Endothelial cell of umbilical vein (primary cell): ENCODE data around the gene TNRC6A. TPM values are rescaled to one million over a fixed set of nuclear protein-coding genes. Genes with fewer than 3 reads are reported as not detected.

Experiments
- BruUV-seq: library from RNA; stranded (reverse); fragments of 400-500 nt; replicated peaks from 2 replicates; lab custom pipeline; 2021; lab: Mats Ljungman, UMichigan
- CTCF ChIA-PET: fragments of 300-600, 350-600 bp; sonication (Branson Sonifier 250); formaldehyde crosslinking; loops from one replicate; lab custom pipeline; 2021; ENCODE audit warnings: antibody characterized with exemption, inconsistent platforms; lab: Charles Lee
- POLR2A ChIA-PET: fragments of 300-600, 350-600 bp; sonication (Branson Sonifier 250); formaldehyde crosslinking; loops from one replicate; lab custom pipeline; 2021; ENCODE audit warnings: antibody characterized with exemption, inconsistent platforms; lab: Charles Lee
- DNase-seq: peaks from one replicate; pipeline ENCODE4 v3.0.0-alpha.2; 2011; ENCODE audit warnings: low read depth, low spot score
- FAIRE-seq: peaks from 2 replicates; lab custom pipeline; 2011; peaks lifted over from hg19 to GRCh38; lab: Jason Lieb, UNC
- H2AFZ ChIP-seq: 2 replicates; pipeline ENCODE4 v1.6.0; 2012; ENCODE audit warnings: low read depth, low read length, control low read depth, inconsistent platforms
- H3K27ac ChIP-seq: 2 replicates; pipeline ENCODE4 v1.5.1; 2011; ENCODE audit warnings: low read depth, mild to moderate bottlenecking, control low read depth, low read length, moderate library complexity; ENCODE audit not compliant: insufficient read depth
- H3K27me3 ChIP-seq, 2 experiments: 2 replicates each; pipeline versions ENCODE4 v1.6.0 to v1.6.1; 2011; ENCODE audit warnings: low read length in 2 of 2, mixed read lengths in 1 of 2; ENCODE audit not compliant: control insufficient read depth in 2 of 2, insufficient read depth in 2 of 2
- H3K36me3 ChIP-seq, 2 experiments: 2 replicates in 1 of 2; 3 replicates in 1 of 2; pipeline ENCODE4 v1.5.1; 2011; ENCODE audit warnings: low read length in 2 of 2, mild to moderate bottlenecking in 1 of 2, moderate library complexity in 1 of 2; ENCODE audit not compliant: control insufficient read depth in 2 of 2, insufficient read depth in 2 of 2; ENCODE audit errors: extremely low read depth in 1 of 2
- H3K4me1 ChIP-seq: 3 replicates; pipeline ENCODE4 v1.5.1; 2011; ENCODE audit warnings: mild to moderate bottlenecking, low read length; ENCODE audit not compliant: control insufficient read depth, insufficient read depth; ENCODE audit errors: extremely low read depth
- H3K4me2 ChIP-seq: 2 replicates; pipeline ENCODE4 v1.6.1; 2011; ENCODE audit warnings: low read length, control low read depth, mixed read lengths; ENCODE audit not compliant: insufficient read depth
- H3K4me3 ChIP-seq, 3 experiments: fragments of 200-600 bp in 1 of 3; sonication (generic), shearing (Covaris generic) in 1 of 3; replicated peaks in 1 of 3; 2 replicates each; pipeline ENCODE4 v1.5.1; 2011 to 2016; ENCODE audit warnings: control low read depth in 3 of 3, low read length in 3 of 3, mild to moderate bottlenecking in 2 of 3, inconsistent platforms in 1 of 3, low read depth in 1 of 3, moderate library complexity in 1 of 3; ENCODE audit not compliant: insufficient read depth in 1 of 3
- H3K79me2 ChIP-seq: 2 replicates; pipeline ENCODE4 v1.6.0; 2012; ENCODE audit warnings: low read length, inconsistent platforms; ENCODE audit not compliant: control insufficient read depth, insufficient read depth
- H3K9ac ChIP-seq: replicated peaks from 2 replicates; pipeline ENCODE3; 2011; ENCODE audit warnings: low read length, control low read depth; ENCODE audit not compliant: insufficient read depth; ENCODE audit errors: extremely low read depth
- H3K9me1 ChIP-seq: replicated peaks from 3 replicates; pipeline ENCODE4 v1.6.0; 2011; ENCODE audit warnings: mild to moderate bottlenecking, low read length; ENCODE audit not compliant: control insufficient read depth, insufficient read depth; ENCODE audit errors: extremely low read depth
- H3K9me3 ChIP-seq: replicated peaks from 2 replicates; pipeline ENCODE4 v1.5.1; 2012; ENCODE audit warnings: low read length, inconsistent platforms; ENCODE audit not compliant: control insufficient read depth, insufficient read depth
- H4K20me1 ChIP-seq: replicated peaks from 2 replicates; pipeline ENCODE3; 2011; ENCODE audit warnings: mild to moderate bottlenecking, low read length; ENCODE audit not compliant: control insufficient read depth, insufficient read depth; ENCODE audit errors: extremely low read depth
- EZH2 ChIP-seq: IDR thresholded peaks from 2 replicates; pipeline ENCODE4 v1.6.1; 2012; ENCODE audit warnings: borderline replicate concordance, low read depth, mild to moderate bottlenecking, moderate library complexity, low read length, inconsistent platforms; ENCODE audit not compliant: severe bottlenecking
- FOS ChIP-seq: IDR thresholded peaks from 2 replicates; pipeline ENCODE4 v1.6.1; 2011; ENCODE audit warnings: mild to moderate bottlenecking, low read length, moderate library complexity, borderline replicate concordance; ENCODE audit not compliant: insufficient read depth
- GATA2 ChIP-seq: IDR thresholded peaks from 2 replicates; pipeline ENCODE4 v1.7.0; 2011; ENCODE audit warnings: low read depth, mild to moderate bottlenecking, moderate library complexity, mixed read lengths, low read length; ENCODE audit not compliant: insufficient read length, insufficient read depth
- JUN ChIP-seq: IDR thresholded peaks from 2 replicates; pipeline ENCODE4 v1.6.1; 2011; ENCODE audit warnings: borderline replicate concordance, low read depth; ENCODE audit not compliant: insufficient read length, insufficient read depth
- MYC ChIP-seq: IDR thresholded peaks from one replicate; pipeline ENCODE4 v1.6.1; 2011; ENCODE audit warnings: mild to moderate bottlenecking, low read depth, low read length
- POLR2A ChIP-seq: IDR thresholded peaks from 2 replicates; pipeline ENCODE4 v1.6.1; 2012; ENCODE audit warnings: low read depth, mild to moderate bottlenecking, control low read depth, low read length
- POLR2AphosphoS5 ChIP-seq: IDR thresholded peaks from 2 replicates; pipeline ENCODE4 v1.6.1; 2012; ENCODE audit warnings: low read depth, mild to moderate bottlenecking, control low read depth, low read length, moderate library complexity; ENCODE audit not compliant: insufficient read depth
- dilution Hi-C: fragments of 300-500 bp; cut with MboI; formaldehyde crosslinking; loops from one replicate; pipeline ENCODE4 v1.15.0; 2019; ENCODE audit warnings: low sequenced_read_pairs; ENCODE audit not compliant: extremely low pct_ligation_motif_present
- intact Hi-C: fragments of 100-400 bp; cut with micrococcal nuclease; formaldehyde crosslinking; loops from one replicate; pipeline ENCODE4 v1.10.0; 2022
- polyA plus RNA-seq, 4 experiments: library from polyadenylated mRNA; depleted of rRNA in 3 of 4; stranded (reverse) in 3 of 4; unstranded in 1 of 4; fragments of >200 nt; gene quantifications; 2 replicates each; pipeline versions ENCODE4 v1.2.1 to v1.2.3, GENCODE V29; 2011 to 2012; ENCODE audit warnings: missing spikeins in 1 of 4
- total RNA-seq: library from RNA; stranded (reverse); gene quantifications from 2 replicates; pipeline ENCODE4 v1.2.3, GENCODE V29; 2021
- TF ChIP-seq, protein P1 (sequence below): IDR thresholded peaks from 2 replicates; pipeline ENCODE4 v1.6.1; 2011; ENCODE audit not compliant: insufficient read depth, insufficient read length
- TF ChIP-seq, protein P2 (sequence below), 2 donors: IDR thresholded peaks; 1 replicate in 1 of 2; 2 replicates in 1 of 2; pipeline ENCODE4 v1.5.1; 2011; ENCODE audit warnings: low read length in 2 of 2, mild to moderate bottlenecking in 2 of 2, moderate library complexity in 2 of 2, control low read depth in 1 of 2, inconsistent platforms in 1 of 2, low read depth in 1 of 2; ENCODE audit not compliant: insufficient read depth in 1 of 2; ENCODE audit errors: extremely low read depth in 1 of 2

The TNRC6A gene
- total and polyA plus RNA-seq, 2 donors (not counting 3 experiments of a cell fraction or from before 2014, with no cell fraction given) = 39.3 to 74.5 TPM

DNA sequence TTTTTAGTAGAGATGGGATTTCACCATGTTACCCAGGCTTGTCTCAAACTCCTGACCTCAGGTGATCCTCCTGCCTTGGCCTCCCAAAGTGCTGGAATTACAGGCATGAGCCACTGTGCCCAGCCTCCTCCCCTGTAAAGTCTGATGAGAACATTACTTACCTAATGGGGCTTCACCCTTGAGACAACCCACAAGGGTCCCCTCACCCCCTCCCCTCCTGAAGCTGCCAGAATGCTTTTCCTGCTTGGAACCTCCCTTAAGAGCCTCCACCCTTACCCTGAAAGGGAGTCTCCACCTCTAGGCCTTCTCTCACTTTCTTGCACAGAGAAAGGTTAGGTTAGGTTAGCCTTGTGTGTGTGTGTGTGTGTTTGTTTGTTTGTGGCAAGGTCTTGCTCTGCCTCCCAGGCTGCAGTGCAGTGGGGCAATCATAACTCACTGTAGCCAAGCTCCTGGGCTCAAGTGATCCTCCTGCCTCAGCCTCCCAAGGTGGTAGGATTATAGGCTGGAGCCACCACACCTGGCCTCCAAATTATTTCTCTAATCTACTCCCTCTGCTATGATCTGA is 125.2 kb downstream of the TNRC6A start:
- POLR2A ChIA-PET = no interaction called here
- Histone ChIP-seq H3K4me2 (no peak overlapping the region), H3K9ac (no peak overlapping the region), H4K20me1 (no peaks in the 10 kb centered on the region), H3K79me2 (no peaks in the 10 kb centered on the region), H3K27ac (no peak overlapping the region), H3K9me1 (no peaks in the 10 kb centered on the region), H3K36me3 (no peaks in the 10 kb centered on the region), H3K4me1 (peaks cover 21% of the 10 kb centered on the region), H3K4me3 (no peak overlapping the region), H2AFZ (no peak overlapping the region), H3K27me3 (no peaks in the 10 kb centered on the region), H3K9me3 (no peaks in the 10 kb centered on the region)
- dilution Hi-C loops (no loop called here), intact Hi-C loops (loop anchor here (10.0 kb wide), 1 partner anchor 190 kb away; no protein-coding TSS in a partner anchor)
- no TSS peak for BruUV-seq
- CTCF ChIA-PET = interaction anchor here (1.6 kb wide), 1 partner anchor 20 kb away, joined by 3 read pairs; no protein-coding TSS in a partner anchor
- TF ChIP-seq, protein P1, sequence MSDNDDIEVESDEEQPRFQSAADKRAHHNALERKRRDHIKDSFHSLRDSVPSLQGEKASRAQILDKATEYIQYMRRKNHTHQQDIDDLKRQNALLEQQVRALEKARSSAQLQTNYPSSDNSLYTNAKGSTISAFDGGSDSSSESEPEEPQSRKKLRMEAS = no peak
- TF ChIP-seq GATA2 (no peak), POLR2A (no peak), MYC (no peak)
- no peak for DNase-seq
- no peak for FAIRE-seq

DNA sequence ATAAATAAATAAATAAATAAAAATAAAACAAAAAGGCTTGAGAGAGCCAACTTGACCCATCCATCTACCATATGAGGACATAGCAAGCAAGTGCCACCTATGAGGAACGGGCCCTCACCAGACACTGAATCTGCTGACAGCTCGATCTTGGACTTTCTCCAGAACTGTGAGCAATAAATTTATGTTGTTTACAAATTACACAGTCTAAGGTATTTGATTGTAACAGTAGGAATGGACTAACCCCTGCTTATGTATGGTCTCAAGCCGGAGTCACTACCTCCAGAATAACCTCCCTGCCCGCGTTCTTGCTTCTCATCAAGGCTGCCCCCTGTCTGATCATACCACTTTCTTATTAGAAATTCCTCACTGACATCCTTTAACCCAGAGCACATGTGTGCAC is 126.2 kb downstream of the TNRC6A start:
- BruUV-seq = no TSS peak

More for the DNA sequence above, 126.2 kb downstream of the TNRC6A start:
- H3K4me3 ChIP-seq = no peak overlapping the region
- peaks cover 21% of the 10 kb centered on the region for H3K4me1 ChIP-seq
- no peak for DNase-seq
- H3K4me2 ChIP-seq = no peak overlapping the region
- no peaks in the 10 kb centered on the region for H3K27me3 ChIP-seq
- no peaks in the 10 kb centered on the region for H3K36me3 ChIP-seq
- CTCF ChIA-PET = interaction anchor here (1.6 kb wide), 1 partner anchor 21 kb away, joined by 3 read pairs; no protein-coding TSS in a partner anchor
- H3K27ac ChIP-seq = no peak overlapping the region
- dilution Hi-C loops = no loop called here
- H3K9ac ChIP-seq = no peak overlapping the region
- POLR2A ChIA-PET = no interaction called here
- no peaks in the 10 kb centered on the region for H3K9me1 ChIP-seq
- no peak for TF ChIP-seq EZH2
- TF ChIP-seq, protein P2, sequence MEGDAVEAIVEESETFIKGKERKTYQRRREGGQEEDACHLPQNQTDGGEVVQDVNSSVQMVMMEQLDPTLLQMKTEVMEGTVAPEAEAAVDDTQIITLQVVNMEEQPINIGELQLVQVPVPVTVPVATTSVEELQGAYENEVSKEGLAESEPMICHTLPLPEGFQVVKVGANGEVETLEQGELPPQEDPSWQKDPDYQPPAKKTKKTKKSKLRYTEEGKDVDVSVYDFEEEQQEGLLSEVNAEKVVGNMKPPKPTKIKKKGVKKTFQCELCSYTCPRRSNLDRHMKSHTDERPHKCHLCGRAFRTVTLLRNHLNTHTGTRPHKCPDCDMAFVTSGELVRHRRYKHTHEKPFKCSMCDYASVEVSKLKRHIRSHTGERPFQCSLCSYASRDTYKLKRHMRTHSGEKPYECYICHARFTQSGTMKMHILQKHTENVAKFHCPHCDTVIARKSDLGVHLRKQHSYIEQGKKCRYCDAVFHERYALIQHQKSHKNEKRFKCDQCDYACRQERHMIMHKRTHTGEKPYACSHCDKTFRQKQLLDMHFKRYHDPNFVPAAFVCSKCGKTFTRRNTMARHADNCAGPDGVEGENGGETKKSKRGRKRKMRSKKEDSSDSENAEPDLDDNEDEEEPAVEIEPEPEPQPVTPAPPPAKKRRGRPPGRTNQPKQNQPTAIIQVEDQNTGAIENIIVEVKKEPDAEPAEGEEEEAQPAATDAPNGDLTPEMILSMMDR (IDR thresholded peaks at IDR 0.05; ENCODE audit: extremely low read depth in 1 of 2, insufficient read depth in 1 of 2, low read depth in 1 of 2, low read length in 2 of 2) = no peak
- TF ChIP-seq, protein P1 = no peak
- TF ChIP-seq POLR2AphosphoS5 = no peak
- no peak for TF ChIP-seq POLR2A
- TF ChIP-seq GATA2 = no peak
- no peak for TF ChIP-seq JUN
- TF ChIP-seq FOS = no peak
- TF ChIP-seq MYC = no peak
- H2AFZ ChIP-seq = no peak overlapping the region
- no peaks in the 10 kb centered on the region for H3K9me3 ChIP-seq
- H3K79me2 ChIP-seq = no peaks in the 10 kb centered on the region
- intact Hi-C loops = loop anchor here (10.0 kb wide), 1 partner anchor 189 kb away; no protein-coding TSS in a partner anchor
- H4K20me1 ChIP-seq = no peaks in the 10 kb centered on the region
- FAIRE-seq = no peak
